Stimulated activated CD8-positive, alpha-beta memory T cell treated with anti-CD3 and anti-CD28 coated beads, Interleukin-15, amount 100 ng/mL, for 4 hours (primary cell): ENCODE data around the gene CRABP2.

Experiments
- DNase-seq, 2 donors: peaks; one replicate each; pipeline ENCODE4 v3.0.0-alpha.2; 2020; ENCODE audit warnings: low read depth in 2 of 2

Gene CRABP2

DNA sequence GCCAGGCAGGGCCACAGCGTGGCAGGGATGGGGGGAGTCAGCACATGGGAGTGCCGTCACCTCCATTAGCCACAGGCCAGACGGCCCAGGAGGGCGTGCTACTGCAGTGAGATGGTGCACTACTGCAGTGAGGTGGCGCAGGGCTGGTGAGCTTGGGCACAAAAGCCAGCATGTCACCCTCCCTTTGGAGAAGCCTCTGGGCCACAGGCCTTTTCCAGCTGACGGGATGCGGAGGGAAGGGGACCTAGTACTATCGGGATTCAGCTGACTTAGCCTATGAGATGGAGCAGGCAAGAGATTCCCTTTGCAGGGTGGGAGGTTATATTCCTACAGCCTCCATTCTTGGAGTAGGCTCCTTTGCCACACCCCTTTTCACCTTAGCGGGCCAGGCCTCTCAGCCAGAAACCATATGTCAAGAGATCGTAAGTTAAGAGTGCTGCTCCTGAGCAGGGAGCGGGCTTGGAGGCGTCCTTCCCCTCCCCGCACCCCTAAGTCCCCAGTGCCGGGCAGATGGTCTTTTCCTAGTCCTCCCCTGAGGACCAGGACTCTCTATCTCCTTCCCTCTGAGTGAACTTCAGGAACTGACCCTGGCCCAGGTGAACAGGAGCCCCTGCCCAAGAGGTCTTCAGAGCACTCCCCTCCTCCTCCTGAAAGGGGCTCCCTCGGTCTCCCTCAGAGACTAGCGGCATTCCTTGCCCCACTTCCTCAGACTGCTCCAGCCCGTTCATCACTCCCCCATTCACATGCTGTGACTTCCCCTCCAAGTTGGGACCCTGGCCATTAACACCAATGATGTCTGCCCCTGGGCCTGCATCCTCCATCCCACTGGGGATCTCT lies 36.4 kb downstream of the CRABP2 start:
- DNase-seq, result no peak

GRCh38 chr1:156667968-156668709 lies 37.2 kb downstream of the CRABP2 start:
- DNase-seq, result no peak

GRCh38 chr1:156667610-156667967 lies 37.8 kb downstream of the CRABP2 start:
- DNase-seq, result no peak

DNA sequence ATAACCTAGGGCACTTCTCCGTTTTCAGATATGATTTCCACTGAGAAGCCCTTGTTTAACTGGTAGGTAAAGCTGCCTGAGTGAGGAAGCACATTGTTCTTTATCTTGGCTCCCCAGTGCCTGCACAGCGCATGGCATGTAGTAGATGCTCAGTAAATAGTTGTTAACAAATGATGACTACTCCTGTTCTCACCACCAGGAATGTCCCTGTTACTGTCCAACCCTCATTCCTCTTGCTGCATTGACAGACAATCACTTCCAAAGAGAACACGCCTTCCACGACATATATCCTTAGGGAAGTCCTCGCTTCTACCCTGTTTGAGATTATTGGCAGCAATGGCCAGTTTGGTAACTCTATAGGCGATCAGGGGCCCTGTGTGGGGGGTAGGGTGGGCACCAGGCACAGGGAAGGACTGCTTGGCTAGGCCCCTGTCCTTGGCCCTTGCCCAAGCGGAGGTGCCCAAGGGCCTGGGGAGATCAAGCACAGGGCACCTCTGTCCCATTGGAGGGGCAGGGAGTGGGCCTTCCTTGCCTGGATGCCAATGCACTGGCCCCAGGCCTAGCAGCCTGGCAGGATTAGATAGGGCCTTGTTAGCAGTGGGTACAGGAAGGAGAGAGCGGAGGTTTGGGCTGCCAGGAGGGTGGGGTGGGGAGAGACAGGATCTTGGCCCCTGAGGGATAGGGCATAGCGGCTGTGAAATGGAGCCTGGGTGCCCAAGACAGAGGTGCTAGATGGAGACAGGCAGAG lies 38.3 kb downstream of the CRABP2 start:
- no peak for DNase-seq

DNA sequence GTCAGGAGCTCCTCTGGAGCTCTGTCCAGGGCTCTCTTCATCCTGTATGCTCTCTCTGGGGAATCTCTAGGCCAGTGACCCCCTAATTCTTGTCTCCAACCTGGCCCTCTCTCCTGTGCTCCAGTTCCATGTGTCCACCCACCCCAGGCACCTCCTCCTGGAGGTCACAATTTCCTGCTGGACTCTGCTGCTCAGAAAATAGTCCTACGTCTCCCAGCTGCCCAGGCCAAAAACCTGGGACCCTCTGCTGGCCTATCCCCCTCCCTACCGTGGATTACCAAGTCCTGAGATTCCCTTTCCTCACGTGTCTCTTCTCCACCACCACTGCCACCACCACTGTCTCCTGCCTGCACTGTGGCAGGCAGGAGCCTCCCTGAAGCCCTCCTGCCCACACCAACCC lies 39.8 kb downstream of the CRABP2 start:
- no peak for DNase-seq

DNA sequence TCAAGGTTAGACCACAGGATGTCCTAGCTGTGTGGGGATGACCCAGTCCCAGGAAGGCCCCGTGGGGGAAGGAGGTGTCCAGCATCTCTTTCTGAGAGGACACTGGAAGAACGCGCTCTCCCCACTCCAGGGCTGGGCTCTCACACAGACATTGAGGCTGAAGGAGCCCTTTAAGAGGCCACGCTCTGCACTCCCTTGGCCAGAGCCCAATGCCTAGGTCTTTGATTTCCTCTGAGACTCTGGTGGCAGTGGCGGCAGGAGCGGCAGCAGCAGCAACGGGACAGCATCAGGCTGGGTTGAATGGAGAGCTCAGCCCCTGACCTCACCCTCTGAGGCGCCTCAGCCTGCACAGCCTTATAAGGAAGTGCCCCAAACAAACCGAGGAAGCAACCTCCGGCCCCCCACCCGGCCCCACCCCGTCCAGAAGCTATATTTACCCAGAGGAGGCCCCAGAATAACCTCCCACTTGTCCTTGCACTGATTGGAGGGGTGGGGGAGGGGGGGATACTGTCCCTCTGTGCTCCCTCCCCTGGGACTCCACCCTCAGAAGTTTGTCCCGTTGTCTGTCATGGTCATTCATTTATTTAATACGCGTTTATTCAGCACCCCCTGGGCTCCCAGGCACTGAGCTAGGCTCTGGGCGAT lies 40.5 kb downstream of the CRABP2 start:
- DNase-seq, result no peak

DNA sequence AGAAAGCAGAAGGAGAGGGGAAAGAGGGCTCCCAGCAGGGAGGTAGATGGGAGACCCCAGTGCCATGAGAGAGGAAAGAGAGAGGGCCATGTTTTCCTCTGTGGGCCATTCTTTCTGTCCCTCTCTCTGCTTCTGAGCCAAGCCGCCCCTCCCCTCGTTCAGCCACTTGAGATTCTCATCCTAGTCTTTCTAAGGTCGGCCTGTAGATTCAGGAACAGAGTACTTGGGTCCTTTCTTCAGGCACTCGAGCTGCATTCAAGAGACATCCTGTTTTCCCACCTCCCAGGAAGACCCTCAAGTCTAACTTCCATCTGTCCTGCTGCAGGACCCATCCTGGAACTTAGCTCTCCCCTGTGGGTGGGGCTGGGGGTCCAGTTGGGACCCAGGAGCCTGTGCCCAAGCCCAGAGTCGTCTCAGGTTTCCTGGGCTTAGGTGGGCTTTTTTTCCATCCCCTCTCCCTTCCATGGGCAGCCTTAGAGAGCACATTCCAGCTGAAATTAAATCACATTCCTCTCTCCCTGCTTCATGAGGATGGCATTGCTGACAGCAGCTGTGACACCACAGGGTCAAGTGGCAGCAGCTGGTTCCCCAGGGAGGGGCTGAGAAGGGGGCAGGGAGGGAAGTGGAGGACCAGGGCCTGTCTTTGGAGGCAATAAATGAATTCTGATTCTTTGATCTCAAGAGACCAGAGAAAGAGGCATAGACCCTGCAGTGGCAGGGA lies 41.2 kb downstream of the CRABP2 start:
- no peak for DNase-seq

DNA sequence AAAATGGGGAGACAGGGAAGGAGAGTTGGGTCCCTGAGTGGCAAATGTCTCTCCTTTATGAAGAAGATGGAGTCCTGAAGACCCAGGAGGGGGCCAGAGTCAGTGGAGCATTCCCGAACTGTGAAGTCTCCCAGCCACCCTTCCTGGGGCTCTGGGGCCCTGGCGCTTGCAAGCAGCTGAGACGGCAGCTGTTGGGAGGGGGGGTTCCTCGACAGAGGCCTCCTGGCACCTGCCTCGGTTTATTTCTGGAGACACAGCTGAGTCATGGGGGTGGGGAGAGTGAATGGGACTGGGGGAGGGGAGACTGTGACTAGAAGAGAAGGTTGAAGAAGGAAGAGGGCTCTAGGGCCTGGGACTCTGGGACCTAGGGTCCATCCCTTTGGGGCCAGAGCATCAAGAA lies 42.2 kb downstream of the CRABP2 start:
- DNase-seq, result no peak

DNA sequence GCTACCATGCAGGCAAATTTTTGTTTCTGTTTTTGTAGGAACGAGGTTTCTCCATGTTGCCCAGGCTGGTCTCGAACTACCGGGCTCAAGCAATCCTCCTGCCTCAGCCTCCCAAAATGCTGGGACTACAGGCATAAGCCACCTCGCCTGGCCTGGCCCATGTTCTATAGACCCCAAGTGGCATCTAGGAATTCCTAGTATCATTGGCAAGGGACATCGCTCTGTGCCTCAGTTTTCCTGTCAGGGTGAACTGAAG lies 42.7 kb downstream of the CRABP2 start:
- no peak for DNase-seq

GRCh38 chr1:156662005-156662799 lies 43.2 kb downstream of the CRABP2 start:
- no peak for DNase-seq

- DNase-seq, result no peak
These were observed 44.7 kb downstream of the CRABP2 start for GRCh38 chr1:156660752-156661112.

DNA sequence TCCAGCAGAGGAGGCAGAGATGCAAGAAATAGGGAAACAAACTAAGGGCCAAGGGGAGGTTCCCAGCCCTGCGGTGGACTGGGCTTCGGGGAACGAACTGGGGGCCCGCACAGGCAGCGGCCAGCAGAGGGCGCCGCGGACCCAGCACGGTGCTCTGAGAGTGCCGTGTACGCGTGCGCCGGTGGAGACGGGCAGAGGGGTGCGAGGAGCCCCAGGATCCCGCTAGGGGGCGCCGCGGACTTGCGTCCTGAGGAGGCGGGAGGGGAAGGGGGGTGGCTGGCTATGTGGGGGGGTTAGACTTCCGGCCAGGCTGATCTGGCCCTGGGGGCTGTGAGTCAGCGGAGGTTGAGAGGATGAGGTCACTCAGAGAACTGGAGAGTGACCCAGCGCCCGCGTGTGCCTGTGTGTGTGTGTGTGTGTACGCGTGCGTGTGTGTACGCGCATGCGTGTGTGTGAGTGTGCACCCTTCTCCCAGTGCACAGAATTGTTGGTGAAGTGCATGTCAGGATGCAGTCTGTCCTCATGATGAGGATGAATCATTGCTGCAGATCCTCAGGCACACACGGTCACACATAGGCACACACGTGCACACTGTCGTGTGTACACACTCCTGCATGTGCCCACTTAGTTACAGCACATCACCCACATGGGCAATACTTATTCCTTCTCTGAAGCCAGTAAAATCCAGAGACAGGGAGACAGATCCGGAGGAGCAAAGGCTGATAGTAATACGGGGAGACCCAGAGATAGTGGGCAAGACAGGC lies 45.2 kb downstream of the CRABP2 start:
- peak; percentile 73 to 74 for DNase-seq

GRCh38 chr1:156659661-156659987 lies 45.8 kb downstream of the CRABP2 start:
- DNase-seq, result no peak

- no peak for DNase-seq
These were observed 46.3 kb downstream of the CRABP2 start for GRCh38 chr1:156658945-156659574.

- DNase-seq, result no peak
These were observed 46.9 kb downstream of the CRABP2 start for GRCh38 chr1:156658496-156658895.

GRCh38 chr1:156657741-156658319 lies 47.6 kb downstream of the CRABP2 start:
- no peak for DNase-seq

GRCh38 chr1:156656806-156657740 lies 48.3 kb downstream of the CRABP2 start:
- DNase-seq, result peak; percentile 38 to 56

DNA sequence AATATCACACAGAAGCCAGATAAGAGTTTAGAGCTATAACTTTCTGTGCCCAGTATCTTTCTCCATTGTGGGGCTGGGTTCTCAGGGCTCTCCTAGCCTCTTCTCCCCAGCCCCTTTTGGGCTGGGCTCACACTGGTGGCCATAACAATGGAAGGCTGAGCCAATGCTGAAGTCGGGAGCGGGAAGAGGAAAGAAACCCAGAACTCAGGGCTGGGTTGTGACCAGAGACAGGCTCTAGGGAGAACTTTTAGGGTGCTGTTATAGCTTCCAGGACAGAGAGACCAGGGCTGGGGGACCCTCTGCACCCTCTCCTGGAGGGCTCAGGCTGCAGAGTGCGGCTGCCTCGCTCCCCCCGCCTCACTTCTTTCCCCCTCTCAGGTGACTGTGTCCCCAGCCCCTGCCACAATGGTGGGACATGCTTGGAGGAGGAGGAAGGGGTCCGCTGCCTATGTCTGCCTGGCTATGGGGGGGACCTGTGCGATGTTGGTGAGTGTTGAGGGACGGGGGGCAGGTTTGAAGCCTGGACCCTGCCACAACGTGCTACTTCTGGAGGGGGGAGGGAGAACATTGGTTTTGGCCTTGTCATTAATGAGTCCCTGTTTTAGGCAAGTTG lies 49.4 kb downstream of the CRABP2 start:
- DNase-seq, result no peak
